ENCODE results near the gene BAIAP2. TPM values are rescaled to one million over a fixed set of nuclear protein-coding genes. Genes with fewer than 3 reads are reported as not detected.

BAIAP2 gene
- total RNA-seq, 1 donor from 2014 or later = 6.8 TPM

DNA sequence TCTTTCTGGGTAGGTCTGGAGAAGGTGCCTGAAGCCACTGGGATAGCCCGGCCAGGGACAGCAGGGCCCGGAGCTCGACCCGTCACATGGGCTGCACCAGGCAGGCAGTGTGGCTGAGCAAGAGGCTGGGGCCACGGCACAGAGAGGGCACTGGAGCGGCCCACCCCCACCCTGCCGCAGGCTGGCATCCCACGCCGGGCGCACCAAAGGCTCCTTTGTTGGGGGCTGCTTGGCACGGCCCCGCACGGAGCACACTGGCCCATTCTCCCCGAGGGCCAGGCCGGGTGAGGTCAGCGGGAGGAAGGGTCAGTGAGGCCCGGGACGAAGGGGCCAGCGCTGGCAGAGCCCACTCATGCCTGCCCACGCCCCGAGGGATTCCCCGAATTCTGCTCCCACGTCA lies 93.8 kb downstream of the BAIAP2 start:
- H3K4me1 Mint-ChIP-seq = no peaks in the 10 kb centered on the region
- H3K36me3 Mint-ChIP-seq (ENCODE audit: low read depth) = no peaks in the 10 kb centered on the region
- TF ChIP-seq, protein P1, sequence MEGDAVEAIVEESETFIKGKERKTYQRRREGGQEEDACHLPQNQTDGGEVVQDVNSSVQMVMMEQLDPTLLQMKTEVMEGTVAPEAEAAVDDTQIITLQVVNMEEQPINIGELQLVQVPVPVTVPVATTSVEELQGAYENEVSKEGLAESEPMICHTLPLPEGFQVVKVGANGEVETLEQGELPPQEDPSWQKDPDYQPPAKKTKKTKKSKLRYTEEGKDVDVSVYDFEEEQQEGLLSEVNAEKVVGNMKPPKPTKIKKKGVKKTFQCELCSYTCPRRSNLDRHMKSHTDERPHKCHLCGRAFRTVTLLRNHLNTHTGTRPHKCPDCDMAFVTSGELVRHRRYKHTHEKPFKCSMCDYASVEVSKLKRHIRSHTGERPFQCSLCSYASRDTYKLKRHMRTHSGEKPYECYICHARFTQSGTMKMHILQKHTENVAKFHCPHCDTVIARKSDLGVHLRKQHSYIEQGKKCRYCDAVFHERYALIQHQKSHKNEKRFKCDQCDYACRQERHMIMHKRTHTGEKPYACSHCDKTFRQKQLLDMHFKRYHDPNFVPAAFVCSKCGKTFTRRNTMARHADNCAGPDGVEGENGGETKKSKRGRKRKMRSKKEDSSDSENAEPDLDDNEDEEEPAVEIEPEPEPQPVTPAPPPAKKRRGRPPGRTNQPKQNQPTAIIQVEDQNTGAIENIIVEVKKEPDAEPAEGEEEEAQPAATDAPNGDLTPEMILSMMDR (IDR thresholded peaks at IDR 0.05) = no peak
- H3K27me3 Mint-ChIP-seq = peaks cover under 1% of the 10 kb centered on the region
- ChIA-PET CTCF (no interaction called here), POLR2A (no interaction called here)
- H3K27ac Mint-ChIP-seq = no peak overlapping the region
- ATAC-seq (ENCODE audit: low read depth) (no peak), DNase-seq (no peak)
- no peaks in the 10 kb centered on the region for H3K9me3 Mint-ChIP-seq
- intact Hi-C loops (cut with micrococcal nuclease) = no loop called here
- H3K4me3 Mint-ChIP-seq = no peak overlapping the region

DNA sequence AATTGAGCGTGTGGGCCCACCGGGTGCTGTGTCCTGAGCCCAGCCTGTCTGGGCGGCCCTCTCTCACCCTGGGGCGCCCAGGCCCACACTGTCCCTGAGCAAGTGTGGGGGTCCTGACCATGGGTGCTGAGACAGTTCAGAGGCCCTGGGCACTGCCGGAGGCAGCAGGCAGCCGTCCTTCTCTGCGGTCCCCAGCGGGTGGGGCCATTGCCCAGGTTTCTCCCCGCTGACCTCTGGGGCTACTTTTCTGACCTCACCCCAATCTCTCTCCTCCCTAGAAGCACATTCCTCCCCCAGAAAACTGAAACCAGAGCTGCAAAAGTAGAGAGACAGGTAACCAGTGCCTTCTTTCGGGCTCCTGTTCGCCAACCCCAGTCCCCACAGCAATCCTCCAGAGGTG lies 94.3 kb downstream of the BAIAP2 start:
- Mint-ChIP-seq H3K36me3 (ENCODE audit: low read depth) (no peaks in the 10 kb centered on the region), H3K4me1 (no peaks in the 10 kb centered on the region), H3K4me3 (no peak overlapping the region), H3K27ac (no peak overlapping the region), H3K9me3 (no peaks in the 10 kb centered on the region), H3K27me3 (no peaks in the 10 kb centered on the region)
- ATAC-seq (ENCODE audit: low read depth) (no peak), DNase-seq (no peak)
- ChIA-PET POLR2A (no interaction called here), CTCF (no interaction called here)
- TF ChIP-seq, protein P1 (IDR thresholded peaks at IDR 0.05) = no peak
- intact Hi-C loops (cut with micrococcal nuclease) = no loop called here

DNA sequence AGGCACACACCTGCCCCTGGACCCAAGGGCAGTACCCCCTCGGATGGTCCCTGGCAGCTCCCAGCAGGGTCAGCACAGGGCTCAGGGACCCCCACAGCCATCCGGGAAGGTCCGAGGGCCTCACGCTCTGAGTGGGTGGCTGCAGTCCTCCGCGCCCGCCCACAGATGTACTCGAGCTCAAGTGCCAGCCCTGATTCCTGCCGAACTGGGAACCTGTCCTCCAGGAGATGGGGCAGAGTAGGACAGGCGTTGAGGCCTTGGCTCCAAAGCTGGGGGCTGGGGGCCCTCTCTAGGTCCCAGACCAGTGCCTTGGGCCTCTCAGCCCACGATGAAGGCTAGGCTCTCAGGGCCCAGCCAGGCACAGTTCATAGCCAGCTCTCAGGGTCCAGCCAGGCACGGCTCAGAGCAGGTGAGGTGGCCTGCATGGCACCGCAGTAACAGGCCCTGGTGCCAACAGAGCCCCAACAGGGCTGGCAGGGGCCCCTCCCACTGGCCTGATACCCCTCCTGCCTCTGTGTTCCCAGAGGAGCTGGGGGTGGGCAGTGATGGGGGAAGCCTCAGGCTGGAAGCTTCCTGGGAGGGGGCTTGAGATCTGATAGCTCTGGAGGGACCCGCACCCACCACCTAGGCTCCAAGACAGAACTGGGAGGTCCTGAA lies 94.9 kb downstream of the BAIAP2 start:
- ChIA-PET CTCF (no interaction called here), POLR2A (no interaction called here)
- H3K36me3 Mint-ChIP-seq (ENCODE audit: low read depth) = no peaks in the 10 kb centered on the region
- TF ChIP-seq, protein P1 (IDR thresholded peaks at IDR 0.05) = no peak
- no peak overlapping the region for H3K4me3 Mint-ChIP-seq
- no peaks in the 10 kb centered on the region for H3K4me1 Mint-ChIP-seq
- no peak overlapping the region for H3K27ac Mint-ChIP-seq
- DNase-seq (no peak), ATAC-seq (ENCODE audit: low read depth) (no peak)
- no peaks in the 10 kb centered on the region for H3K27me3 Mint-ChIP-seq
- intact Hi-C loops (cut with micrococcal nuclease) = no loop called here
- H3K9me3 Mint-ChIP-seq = no peaks in the 10 kb centered on the region

DNA sequence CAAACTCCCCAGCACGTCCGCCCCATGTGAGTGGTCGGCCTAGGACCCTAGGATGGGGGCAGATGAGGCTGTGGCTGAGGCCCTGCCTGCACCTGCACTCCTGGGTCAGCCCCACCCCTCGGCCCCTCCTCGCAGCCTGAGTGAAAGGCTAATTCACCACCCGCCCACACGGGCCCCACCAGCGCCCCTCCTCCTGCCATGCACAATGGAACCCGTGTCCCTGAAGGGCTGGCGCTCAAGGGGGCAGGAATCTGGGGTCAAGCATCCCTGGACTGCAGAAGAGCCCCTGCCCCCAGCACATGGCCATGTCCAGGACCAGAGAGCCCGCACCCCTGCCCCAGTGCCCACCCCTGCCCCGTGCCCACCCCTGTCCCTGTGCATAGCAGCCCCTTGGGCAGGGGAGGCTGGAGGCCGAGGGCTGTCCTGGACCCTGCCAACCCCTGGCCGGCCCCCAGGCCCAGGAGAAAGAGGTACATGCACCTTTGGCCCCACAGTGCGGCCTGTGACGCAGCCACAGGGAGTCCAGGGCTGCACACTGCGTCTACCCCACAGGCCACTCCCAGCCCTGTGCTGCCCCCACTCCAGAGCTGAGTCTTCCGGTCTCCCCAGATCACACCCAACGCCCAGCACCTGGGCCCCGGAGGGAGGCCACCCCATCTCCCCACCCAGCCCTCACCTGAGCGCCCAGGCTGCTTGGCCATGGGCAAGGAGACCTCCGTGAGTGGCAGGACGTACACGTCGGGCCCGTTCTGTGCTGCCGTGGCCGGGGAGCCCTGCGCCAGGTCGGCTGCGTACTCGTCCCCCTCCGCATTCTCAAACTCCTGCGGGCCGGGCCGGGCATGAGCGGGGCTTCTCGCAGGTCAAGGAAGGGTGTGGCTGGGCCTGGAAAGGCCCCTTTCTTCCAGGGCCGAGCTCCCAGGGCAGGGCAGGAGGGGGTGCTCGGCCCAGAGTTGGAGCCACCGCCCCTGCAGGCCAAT lies 95.7 kb downstream of the BAIAP2 start:
- TF ChIP-seq, protein P1 (IDR thresholded peaks at IDR 0.05) = no peak
- no peaks in the 10 kb centered on the region for H3K27me3 Mint-ChIP-seq
- ATAC-seq (ENCODE audit: low read depth) (no peak), DNase-seq (no peak)
- no peak overlapping the region for H3K4me3 Mint-ChIP-seq
- H3K4me1 Mint-ChIP-seq = no peaks in the 10 kb centered on the region
- CTCF ChIA-PET = no interaction called here
- H3K27ac Mint-ChIP-seq = no peak overlapping the region
- POLR2A ChIA-PET = no interaction called here
- no peaks in the 10 kb centered on the region for H3K36me3 Mint-ChIP-seq (ENCODE audit: low read depth)
- intact Hi-C loops (cut with micrococcal nuclease) = no loop called here
- H3K9me3 Mint-ChIP-seq = no peaks in the 10 kb centered on the region

GRCh38 chr17:81131486-81132196 lies 96.7 kb downstream of the BAIAP2 start:
- ChIA-PET CTCF (no interaction called here), POLR2A (no interaction called here)
- Mint-ChIP-seq H3K4me1 (no peaks in the 10 kb centered on the region), H3K4me3 (no peak overlapping the region), H3K27me3 (no peaks in the 10 kb centered on the region), H3K27ac (no peak overlapping the region), H3K36me3 (ENCODE audit: low read depth) (no peaks in the 10 kb centered on the region), H3K9me3 (no peaks in the 10 kb centered on the region)
- intact Hi-C loops (cut with micrococcal nuclease) = no loop called here
- DNase-seq (no peak), ATAC-seq (ENCODE audit: low read depth) (no peak)
- TF ChIP-seq, protein P1 (IDR thresholded peaks at IDR 0.05) = no peak

All from activated B cell treated with CpG ODN at 0.5 μM for 24 hours (primary cell).